GM08714 (cell line): ENCODE measurements around the gene PTPRE.
A peak's percentile ranks its signal among the peaks of the same experiment; 100 is the strongest.

ENCODE experiments used
- H3K4me3 ChIP-seq: fragments of 200-500 bp; sonication (Bioruptor generic); 2 replicates; pipeline ENCODE4 v1.5.1; 2014; ENCODE audit warnings: mild to moderate bottlenecking, low read length, inconsistent platforms
- ZNF274 ChIP-seq: IDR thresholded peaks from 2 replicates; pipeline ENCODE4 v1.6.1; 2012; ENCODE audit warnings: mild to moderate bottlenecking, low read depth, low read length

The PTPRE gene

GRCh38 chr10:128049226-128050120 lies 142.6 kb downstream of the PTPRE start:
- TF ChIP-seq ZNF274, result no peak
- H3K4me3 ChIP-seq, result peak overlapping the region; percentile 51; the same call in 1 of the 2 replicates

GRCh38 chr10:128050121-128050516 lies 143.2 kb downstream of the PTPRE start:
- no peak for TF ChIP-seq ZNF274

GRCh38 chr10:128050936-128051335 lies 144.0 kb downstream of the PTPRE start:
- no peak for TF ChIP-seq ZNF274
- H3K4me3 ChIP-seq, result no peak overlapping the region

More at GRCh38 chr10:128050121-128050516, 143.2 kb downstream of the PTPRE start:
- no peak overlapping the region for H3K4me3 ChIP-seq

GRCh38 chr10:128051548-128051947 lies 144.6 kb downstream of the PTPRE start:
- no peak overlapping the region for H3K4me3 ChIP-seq
- TF ChIP-seq ZNF274, result no peak

GRCh38 chr10:128052696-128053095 lies 145.8 kb downstream of the PTPRE start:
- no peak for TF ChIP-seq ZNF274
- no peak overlapping the region for H3K4me3 ChIP-seq

GRCh38 chr10:128053356-128053755 lies 146.5 kb downstream of the PTPRE start:
- H3K4me3 ChIP-seq, result no peak overlapping the region
- TF ChIP-seq ZNF274, result no peak

- TF ChIP-seq ZNF274, result no peak
- no peak overlapping the region for H3K4me3 ChIP-seq
Observed at GRCh38 chr10:128054163-128054970, 147.5 kb downstream of the PTPRE start.

GRCh38 chr10:128055061-128055868 lies 148.4 kb downstream of the PTPRE start:
- H3K4me3 ChIP-seq, result no peak overlapping the region
- no peak for TF ChIP-seq ZNF274

GRCh38 chr10:128056303-128057050 lies 149.6 kb downstream of the PTPRE start:
- no peak for TF ChIP-seq ZNF274
- H3K4me3 ChIP-seq, result no peak overlapping the region

- H3K4me3 ChIP-seq, result no peak overlapping the region
- TF ChIP-seq ZNF274, result no peak
Observed at GRCh38 chr10:128058106-128058749, 151.3 kb downstream of the PTPRE start.

- no peak overlapping the region for H3K4me3 ChIP-seq
- TF ChIP-seq ZNF274, result no peak
Observed at GRCh38 chr10:128058750-128059134, 151.8 kb downstream of the PTPRE start.

- no peak overlapping the region for H3K4me3 ChIP-seq
- TF ChIP-seq ZNF274, result no peak
Observed at GRCh38 chr10:128059266-128059981, 152.5 kb downstream of the PTPRE start.
